DOHH2 (cell line): Measurements from ENCODE around the gene NBAS.

Experiments
- CTCF ChIP-seq: fragments of 200-600 bp; sonication (generic); IDR thresholded peaks from one replicate; pipeline ENCODE4 v1.5.1; 2014; ENCODE audit warnings: antibody characterized with exemption, mild to moderate bottlenecking, low read depth, low read length; ENCODE audit not compliant: poor library complexity, severe bottlenecking
- EZH2phosphoT487 ChIP-seq: fragments of 200-600 bp; sonication (generic); IDR thresholded peaks from 2 replicates; pipeline ENCODE4 v1.6.1; 2017; ENCODE audit warnings: borderline replicate concordance, mild to moderate bottlenecking, antibody characterized with exemption, low read length, moderate library complexity, mixed read lengths

- TF ChIP-seq CTCF (no peak), EZH2phosphoT487 (no peak)
These were observed 113.8 kb downstream of the NBAS start for GRCh38 chr2:15447381-15447780.
